Measurements from ENCODE around the gene ZGLP1.

ZGLP1 gene

DNA sequence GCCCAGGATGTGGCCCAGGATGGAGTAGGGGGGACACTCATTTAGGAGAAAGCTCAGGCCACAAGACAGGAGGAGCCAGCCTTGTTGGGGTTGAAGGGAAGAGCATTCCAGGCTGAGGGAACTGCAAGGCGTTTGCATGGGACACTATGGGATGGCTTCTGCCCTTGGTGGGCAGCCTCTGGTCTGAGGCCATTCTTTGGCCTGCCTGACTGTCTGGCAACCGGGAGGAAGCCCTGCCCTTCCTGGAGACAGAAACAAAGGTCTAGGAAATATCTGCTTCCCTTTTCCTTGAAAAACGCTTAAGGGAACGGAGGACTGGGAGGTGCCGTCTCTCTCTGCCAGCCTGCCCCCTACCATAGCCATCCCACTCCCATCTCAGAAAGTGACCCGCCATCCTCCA, 41.5 kb downstream of the ZGLP1 start:
- peak overlapping the region; percentile 58 for H3K4me3 Mint-ChIP-seq

DNA sequence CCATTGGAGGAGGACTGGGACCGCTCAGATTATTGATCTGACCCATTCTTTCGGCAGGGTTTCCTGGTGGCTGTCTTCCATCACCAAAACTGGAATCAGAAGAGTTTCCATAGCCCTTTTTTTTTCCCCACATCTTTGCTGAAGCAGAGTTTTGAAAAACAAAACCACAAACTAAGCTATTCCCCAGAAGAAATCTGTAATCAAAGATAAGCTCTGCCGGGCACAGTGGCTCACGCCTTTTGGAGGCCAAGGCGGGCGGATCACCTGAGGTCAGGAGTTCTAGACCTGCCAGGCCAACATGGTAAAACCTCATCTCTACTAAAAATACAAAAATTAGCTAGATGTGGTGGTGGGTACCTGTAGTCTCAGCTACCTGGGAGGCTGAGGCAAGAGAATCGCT, 42.9 kb downstream of the ZGLP1 start:
- peaks cover 45% of the 10 kb centered on the region for H3K4me1 Mint-ChIP-seq (ENCODE audit: low read depth)
- H3K27ac Mint-ChIP-seq = peak overlapping the region; percentile 98
- H3K36me3 Mint-ChIP-seq (ENCODE audit: low read depth) = peaks cover 15% of the 10 kb centered on the region
- H3K4me3 Mint-ChIP-seq = no peak overlapping the region
- intact Hi-C loops (cut with micrococcal nuclease) = no loop called here
- H3K9me3 Mint-ChIP-seq = no peaks in the 10 kb centered on the region
- no peaks in the 10 kb centered on the region for H3K27me3 Mint-ChIP-seq

More for the DNA sequence above, 41.5 kb downstream of the ZGLP1 start:
- Mint-ChIP-seq H3K9me3 (no peaks in the 10 kb centered on the region), H3K27me3 (no peaks in the 10 kb centered on the region), H3K27ac (peak overlapping the region; percentile 98), H3K4me1 (ENCODE audit: low read depth) (peaks cover 46% of the 10 kb centered on the region), H3K36me3 (ENCODE audit: low read depth) (peaks cover 29% of the 10 kb centered on the region)
- intact Hi-C loops (cut with micrococcal nuclease) = no loop called here

DNA sequence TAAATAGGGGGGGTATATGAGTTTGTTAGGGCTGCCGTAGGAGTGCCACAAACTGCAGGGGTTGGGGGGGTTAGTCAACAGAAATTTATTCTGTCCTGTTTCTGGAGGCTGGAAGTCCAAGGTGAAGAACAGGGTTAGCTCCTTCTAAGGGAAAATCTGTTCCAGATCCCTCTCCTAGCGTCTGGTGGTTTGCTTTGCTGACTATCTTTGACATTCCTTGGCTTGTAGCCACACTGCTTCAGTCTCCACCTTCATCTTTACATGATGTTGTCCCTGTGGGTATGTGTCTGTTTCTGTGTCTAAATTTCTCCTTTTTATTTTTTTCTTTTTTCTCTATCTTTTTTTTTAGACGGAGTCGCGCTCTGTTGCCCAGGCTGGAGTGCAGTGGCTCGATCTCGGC, 46.8 kb downstream of the ZGLP1 start:
- Mint-ChIP-seq H3K27ac (no peak overlapping the region), H3K36me3 (ENCODE audit: low read depth) (peaks cover 26% of the 10 kb centered on the region), H3K4me3 (no peak overlapping the region), H3K27me3 (peaks cover 1% of the 10 kb centered on the region), H3K9me3 (no peaks in the 10 kb centered on the region), H3K4me1 (ENCODE audit: low read depth) (peaks cover 56% of the 10 kb centered on the region)
- intact Hi-C loops (cut with micrococcal nuclease) = no loop called here

DNA sequence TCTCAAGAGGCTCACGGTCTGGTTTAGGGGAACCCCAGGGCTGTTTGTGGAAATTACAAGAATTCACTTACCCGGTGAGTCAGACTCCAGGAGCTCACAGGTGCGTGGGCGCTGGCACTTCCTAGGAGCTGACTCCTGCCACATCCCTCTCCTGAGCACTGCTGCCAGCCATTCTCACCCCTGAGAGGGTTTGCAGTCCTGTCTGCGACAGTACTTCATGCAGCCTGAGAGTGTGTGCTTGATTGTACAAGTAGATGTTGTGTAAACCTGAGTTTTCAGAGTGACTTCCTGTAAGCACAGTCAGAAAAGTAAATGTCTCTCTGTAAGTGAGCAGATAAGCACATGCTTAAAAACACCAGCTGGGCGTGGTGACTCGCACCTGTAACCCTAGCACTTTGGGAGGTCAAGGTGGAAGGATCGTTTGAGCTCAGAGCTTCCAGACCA, 49.5 kb downstream of the ZGLP1 start:
- H3K4me3 Mint-ChIP-seq = no peak overlapping the region

DNA sequence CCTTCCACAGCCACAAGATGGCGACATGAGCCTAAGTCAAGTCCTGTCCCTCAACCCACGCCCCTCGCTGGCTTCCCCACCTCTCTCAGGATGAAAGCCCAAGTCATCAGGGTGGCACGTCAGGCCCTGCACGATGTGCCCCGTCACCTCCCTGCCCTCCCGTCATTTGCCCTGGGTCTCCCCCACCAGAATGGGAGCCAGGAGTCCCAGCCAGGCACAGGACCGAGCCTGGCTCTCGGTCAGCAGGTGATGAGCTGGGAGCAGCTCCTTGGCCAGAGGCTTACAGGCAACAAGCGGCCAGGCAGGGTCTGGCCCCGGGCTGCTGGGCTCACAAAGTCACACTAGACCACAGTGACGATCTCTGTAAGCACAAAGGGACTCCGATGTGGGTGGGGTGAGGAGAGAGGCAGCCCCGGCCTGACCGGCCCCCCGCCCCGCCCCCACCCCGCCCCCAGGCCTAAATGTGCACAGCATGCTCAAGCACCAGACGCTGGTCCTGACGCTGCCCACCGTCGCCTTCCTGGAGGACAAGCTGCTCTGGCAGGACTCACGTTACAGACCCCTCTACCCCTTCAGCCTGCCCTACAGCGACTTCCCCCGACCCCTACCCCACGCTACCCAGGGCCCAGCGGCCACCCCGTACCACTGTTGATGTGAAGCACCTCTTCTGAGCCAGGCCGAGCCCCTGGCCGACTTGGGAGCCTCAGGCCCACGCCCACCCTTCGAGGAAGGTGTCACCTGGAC, 50.3 kb downstream of the ZGLP1 start:
- Mint-ChIP-seq H3K4me3 (no peak overlapping the region), H3K27me3 (peaks cover 1% of the 10 kb centered on the region), H3K9me3 (no peaks in the 10 kb centered on the region), H3K27ac (no peak overlapping the region), H3K36me3 (ENCODE audit: low read depth) (peaks cover 60% of the 10 kb centered on the region), H3K4me1 (ENCODE audit: low read depth) (peaks cover 50% of the 10 kb centered on the region)
- intact Hi-C loops (cut with micrococcal nuclease) = loop anchor here (2.0 kb wide), 1 partner anchor 129 kb away; no protein-coding TSS in a partner anchor

More for the DNA sequence above, 49.5 kb downstream of the ZGLP1 start:
- peaks cover 52% of the 10 kb centered on the region for H3K36me3 Mint-ChIP-seq (ENCODE audit: low read depth)
- intact Hi-C loops (cut with micrococcal nuclease) = no loop called here
- peaks cover 45% of the 10 kb centered on the region for H3K4me1 Mint-ChIP-seq (ENCODE audit: low read depth)
- H3K27ac Mint-ChIP-seq = no peak overlapping the region
- H3K9me3 Mint-ChIP-seq = no peaks in the 10 kb centered on the region
- peaks cover 1% of the 10 kb centered on the region for H3K27me3 Mint-ChIP-seq

DNA sequence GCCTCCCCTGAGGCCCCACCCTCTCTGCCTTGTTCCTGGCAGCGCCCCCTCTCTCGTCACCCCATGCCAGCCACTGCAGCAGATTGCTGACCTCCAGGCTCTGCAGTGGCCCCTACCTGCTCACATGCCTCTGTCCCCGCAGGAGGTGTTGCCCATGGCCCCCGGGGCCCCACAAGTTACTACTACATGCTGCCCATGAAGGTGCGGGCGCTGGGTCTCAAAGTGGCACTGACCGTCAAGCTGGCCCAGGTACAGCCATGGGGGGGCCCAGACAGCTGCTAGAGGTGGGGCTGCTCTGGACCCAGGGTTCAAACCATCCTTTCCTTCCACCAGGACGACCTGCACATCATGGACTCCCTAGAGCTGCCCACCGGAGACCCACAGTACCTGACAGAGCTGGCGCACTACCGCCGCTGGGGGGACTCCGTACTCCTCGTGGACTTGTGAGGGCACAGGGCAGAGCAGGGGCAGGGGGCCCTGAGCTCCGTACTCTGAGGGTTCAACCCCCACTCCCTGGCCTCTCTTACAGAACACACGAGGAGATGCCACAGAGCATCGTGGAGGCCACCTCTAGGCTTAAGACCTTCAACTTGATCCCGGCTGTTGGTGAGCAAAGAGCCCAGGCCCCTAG, 51.4 kb downstream of the ZGLP1 start:
- peaks cover 1% of the 10 kb centered on the region for H3K27me3 Mint-ChIP-seq
- peaks cover 72% of the 10 kb centered on the region for H3K36me3 Mint-ChIP-seq (ENCODE audit: low read depth)
- H3K27ac Mint-ChIP-seq = peak overlapping the region; percentile 6
- H3K4me1 Mint-ChIP-seq (ENCODE audit: low read depth) = peaks cover 59% of the 10 kb centered on the region
- H3K9me3 Mint-ChIP-seq = no peaks in the 10 kb centered on the region
- intact Hi-C loops (cut with micrococcal nuclease) = loop anchor here (2.0 kb wide), 1 partner anchor 131 kb away; no protein-coding TSS in a partner anchor
- H3K4me3 Mint-ChIP-seq = no peak overlapping the region

DNA sequence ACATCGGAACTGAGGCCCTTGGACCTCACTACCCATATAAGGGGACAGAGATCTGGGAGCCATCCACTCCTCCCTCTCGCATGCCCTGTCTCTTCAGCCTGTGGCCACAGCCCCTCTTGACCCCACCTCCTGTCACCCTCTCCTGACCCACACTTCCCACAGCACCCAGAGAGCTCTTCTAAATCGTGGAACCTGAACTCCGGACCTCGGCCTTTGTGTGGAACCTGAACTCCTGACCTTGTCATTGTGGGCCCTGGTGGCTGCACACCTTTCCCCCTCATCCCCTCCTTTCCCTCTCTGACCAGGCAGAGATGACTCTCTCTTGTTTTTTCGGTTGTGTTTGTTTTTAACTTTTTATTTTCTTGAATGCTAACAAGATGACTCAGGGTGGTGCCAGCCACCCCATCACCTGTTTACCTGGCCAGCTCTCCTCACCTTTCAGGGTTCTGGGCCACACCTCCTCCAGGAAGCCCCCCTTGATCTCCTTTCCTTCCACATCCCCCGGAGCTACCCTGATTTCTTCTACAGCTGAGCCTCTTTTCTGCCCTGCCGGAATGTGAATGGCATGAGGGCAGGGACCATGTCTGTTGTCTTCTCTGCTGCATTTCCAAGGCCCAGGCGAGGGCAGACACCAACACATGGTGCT, 52.5 kb downstream of the ZGLP1 start:
- peaks cover 1% of the 10 kb centered on the region for H3K27me3 Mint-ChIP-seq
- peaks cover 77% of the 10 kb centered on the region for H3K36me3 Mint-ChIP-seq (ENCODE audit: low read depth)
- H3K4me1 Mint-ChIP-seq (ENCODE audit: low read depth) = peaks cover 67% of the 10 kb centered on the region
- H3K27ac Mint-ChIP-seq = no peak overlapping the region
- H3K9me3 Mint-ChIP-seq = no peaks in the 10 kb centered on the region
- no peak overlapping the region for H3K4me3 Mint-ChIP-seq
- intact Hi-C loops (cut with micrococcal nuclease) = no loop called here

DNA sequence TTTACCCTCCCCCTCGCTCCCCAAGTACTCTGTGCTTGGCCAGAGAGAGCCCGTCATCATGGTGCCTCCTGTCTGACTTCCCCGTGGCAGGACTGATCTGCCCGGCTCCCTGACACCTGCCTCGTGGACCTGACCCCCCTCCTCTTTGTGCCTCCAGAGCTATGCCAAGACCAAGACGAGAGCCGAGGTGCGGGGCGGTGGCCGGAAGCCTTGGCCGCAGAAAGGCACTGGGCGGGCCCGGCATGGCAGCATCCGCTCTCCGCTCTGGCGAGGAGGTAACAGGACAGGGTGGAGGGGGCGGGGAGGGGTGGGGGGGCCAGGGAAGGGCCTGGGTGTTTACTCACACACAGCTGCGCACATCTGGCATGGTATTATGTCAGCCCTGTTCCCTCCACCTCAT, 53.1 kb downstream of the ZGLP1 start:
- Mint-ChIP-seq H3K27me3 (peaks cover 1% of the 10 kb centered on the region), H3K27ac (no peak overlapping the region), H3K36me3 (ENCODE audit: low read depth) (peaks cover 82% of the 10 kb centered on the region), H3K4me1 (ENCODE audit: low read depth) (peaks cover 64% of the 10 kb centered on the region), H3K9me3 (no peaks in the 10 kb centered on the region), H3K4me3 (no peak overlapping the region)
- intact Hi-C loops (cut with micrococcal nuclease) = no loop called here

DNA sequence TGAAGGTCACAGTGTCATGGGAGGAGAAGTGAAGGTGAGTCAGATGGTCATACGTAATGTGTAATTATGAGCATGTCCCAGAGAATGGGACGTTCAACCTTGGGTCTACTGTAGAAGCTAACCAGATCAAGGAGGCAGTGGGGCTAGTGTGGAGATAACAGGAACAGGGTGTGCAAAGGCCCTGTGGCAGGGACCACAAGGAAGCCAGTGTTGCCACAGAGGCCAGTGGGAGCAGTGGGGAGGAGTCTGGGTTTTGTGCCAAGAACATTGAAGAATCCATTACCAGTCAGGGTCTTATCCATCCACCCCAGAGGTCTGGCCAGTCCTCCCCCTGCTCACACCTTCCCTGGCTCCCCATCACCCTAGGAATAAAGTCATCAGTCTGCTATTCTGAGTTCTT, 54.3 kb downstream of the ZGLP1 start:
- Mint-ChIP-seq H3K4me3 (no peak overlapping the region), H3K27me3 (peaks cover 1% of the 10 kb centered on the region), H3K4me1 (ENCODE audit: low read depth) (peaks cover 58% of the 10 kb centered on the region), H3K36me3 (ENCODE audit: low read depth) (peaks cover 83% of the 10 kb centered on the region), H3K27ac (no peak overlapping the region), H3K9me3 (no peaks in the 10 kb centered on the region)
- intact Hi-C loops (cut with micrococcal nuclease) = no loop called here
